Activated CD8-positive, alpha-beta memory T cell treated with anti-CD3 and anti-CD28 coated beads for 36 hours (primary cell): Measurements from ENCODE around the gene IRF4. TPM values are rescaled to one million over a fixed set of nuclear protein-coding genes. Genes with fewer than 3 reads are reported as not detected.

Source experiments
- CTCF ChIA-PET: fragments of 350-600 bp; sonication (Branson Sonifier 250); formaldehyde crosslinking; loops from one replicate; lab custom pipeline; 2021; ENCODE audit warnings: antibody characterized with exemption; lab: Charles Lee
- POLR2A ChIA-PET: fragments of 350-600 bp; sonication (Branson Sonifier 250); formaldehyde crosslinking; loops from one replicate; lab custom pipeline; 2021; ENCODE audit warnings: antibody characterized with exemption; lab: Charles Lee
- total RNA-seq, 2 experiments: library from RNA; stranded (reverse); gene quantifications; one replicate each; pipeline ENCODE4 v1.2.3, GENCODE V29; 2021

Gene IRF4
- total RNA-seq, 2 experiments from 2014 or later, result 659 to 662 TPM

DNA sequence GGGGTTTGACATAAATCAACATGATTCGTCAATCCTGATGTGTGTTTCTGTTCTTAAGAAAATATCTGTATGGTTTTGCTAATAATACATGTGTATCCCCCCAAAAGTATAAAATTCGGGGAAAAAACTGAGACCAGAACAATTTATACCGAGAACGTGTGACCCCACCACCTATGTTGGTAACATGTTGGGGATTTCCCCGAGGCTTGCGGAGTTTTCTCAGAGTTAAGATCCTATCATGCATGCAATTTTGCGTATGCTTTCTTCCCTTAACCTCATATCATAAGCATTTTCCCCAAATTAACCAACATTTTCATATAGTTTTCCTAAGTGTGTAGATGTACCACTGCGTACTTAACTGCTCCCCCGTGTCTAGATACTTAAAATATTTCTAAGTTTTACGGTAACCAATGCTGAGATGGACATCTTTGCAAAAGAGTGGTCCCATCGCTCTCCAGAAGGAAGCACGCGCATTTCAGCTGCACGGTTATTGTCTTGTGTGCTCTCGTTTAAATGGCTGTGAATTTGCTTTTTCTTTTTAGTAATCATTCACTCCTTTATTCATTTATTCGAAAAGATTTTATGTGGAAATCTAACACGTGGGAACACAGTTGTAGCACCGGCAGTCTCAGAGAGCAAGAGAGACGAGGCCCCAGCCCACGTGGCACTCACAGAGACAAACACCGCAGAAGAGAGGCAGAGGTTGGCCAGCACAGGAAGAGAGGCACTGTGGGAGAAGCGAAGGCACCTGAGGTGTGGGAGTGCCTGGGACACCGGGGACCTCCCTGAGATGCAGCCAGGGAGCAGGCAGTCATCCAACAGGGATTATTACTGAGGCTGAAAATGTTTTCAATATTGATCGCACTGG, 13.2 kb upstream of the IRF4 start:
- CTCF ChIA-PET, result no interaction called here

DNA sequence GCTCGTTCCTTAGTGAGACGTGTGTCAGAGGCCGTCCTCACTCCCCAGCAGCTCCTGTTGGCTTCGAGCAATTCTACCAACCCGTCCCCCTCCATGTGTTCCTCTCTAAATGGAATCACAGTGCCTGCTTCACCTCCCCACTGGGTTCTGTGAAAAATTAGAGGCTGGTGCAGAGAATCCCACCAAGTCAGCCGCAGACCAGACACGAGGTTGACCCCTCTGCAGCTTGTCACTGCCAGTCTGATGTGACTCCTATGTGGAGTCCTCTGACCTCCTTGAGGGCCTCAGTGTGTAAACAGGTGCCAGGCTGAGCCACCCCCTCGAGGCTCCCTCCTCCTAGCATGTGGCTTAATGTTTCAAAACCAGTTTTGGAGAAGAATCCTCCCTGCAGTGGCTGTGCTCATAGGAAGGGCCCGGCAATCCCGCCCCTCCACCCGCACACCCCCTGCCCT, 12.6 kb upstream of the IRF4 start:
- CTCF ChIA-PET, result no interaction called here
- POLR2A ChIA-PET, result no interaction called here

More for the DNA sequence above, 13.2 kb upstream of the IRF4 start:
- POLR2A ChIA-PET, result no interaction called here

DNA sequence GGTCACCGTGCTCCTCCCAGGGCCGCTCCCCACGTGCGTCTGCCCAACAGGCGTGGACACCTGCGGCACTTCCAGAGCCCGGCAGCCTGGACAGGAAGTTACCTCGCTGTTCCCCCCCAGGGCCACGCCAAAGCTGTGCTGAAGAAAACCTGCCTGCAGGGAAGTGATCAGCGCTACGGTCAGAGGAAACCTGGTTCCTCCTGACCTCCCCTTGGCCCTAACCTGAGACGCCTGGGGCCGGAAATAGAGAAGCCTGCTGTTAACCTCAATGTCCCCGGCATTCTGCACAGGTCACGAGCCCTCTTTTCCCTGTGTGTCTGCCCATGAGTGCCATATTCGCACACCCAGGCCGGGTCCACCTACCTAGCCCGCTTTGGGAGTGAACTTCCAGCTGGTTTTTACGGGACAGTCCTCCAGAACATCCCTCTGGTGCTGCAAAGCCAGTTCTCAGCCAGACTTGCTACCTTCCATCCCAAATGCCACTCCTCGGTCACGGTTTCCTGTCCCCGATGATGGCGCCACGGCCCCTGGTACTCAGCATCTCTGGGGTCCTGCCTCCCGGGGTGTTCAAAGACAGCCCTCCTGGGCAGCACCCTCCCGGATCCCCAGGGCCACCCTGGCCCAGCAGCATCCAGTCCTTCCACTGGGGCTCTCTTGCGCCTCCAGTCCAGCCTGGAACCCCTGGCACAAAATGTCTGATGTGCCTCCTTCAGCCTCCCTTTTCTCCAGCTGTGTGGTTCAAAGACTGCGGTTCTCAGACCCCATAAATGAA, 12.0 kb upstream of the IRF4 start:
- POLR2A ChIA-PET, result no interaction called here
- CTCF ChIA-PET, result no interaction called here

- ChIA-PET POLR2A (no interaction called here), CTCF (no interaction called here)
Measured at GRCh38 chr6:380234-381218, 11.0 kb upstream of the IRF4 start.

- ChIA-PET CTCF (no interaction called here), POLR2A (no interaction called here)
Measured at GRCh38 chr6:381742-382461, 9.7 kb upstream of the IRF4 start.

- ChIA-PET POLR2A (interaction anchor here (0.9 kb wide), 1 partner anchor 41 kb away, joined by 3 read pairs; no protein-coding TSS in a partner anchor), CTCF (no interaction called here)
Measured at GRCh38 chr6:382883-383810, 8.4 kb upstream of the IRF4 start.

DNA sequence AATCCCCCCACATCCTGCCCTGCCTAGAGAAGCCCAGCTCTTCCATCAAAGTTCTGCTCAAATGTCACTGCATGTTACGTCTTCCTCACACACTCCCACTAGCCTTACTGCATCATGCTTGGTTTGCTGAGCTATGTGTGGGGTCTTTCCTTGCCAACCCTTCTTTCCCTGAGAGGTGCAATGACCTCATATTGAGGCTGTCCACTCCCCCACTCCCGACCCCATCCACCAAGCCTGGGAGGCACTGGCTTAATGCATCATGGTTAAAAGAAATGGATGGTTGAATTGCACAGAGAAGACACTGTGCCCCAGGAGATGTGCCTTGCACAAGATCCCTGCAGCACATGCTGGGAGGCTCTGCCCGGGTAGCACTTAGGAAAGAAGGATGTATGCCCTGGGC, 7.7 kb upstream of the IRF4 start:
- ChIA-PET POLR2A (interaction anchor here (0.9 kb wide), 1 partner anchor 41 kb away, joined by 3 read pairs; no protein-coding TSS in a partner anchor), CTCF (no interaction called here)

GRCh38 chr6:384898-385297, 6.7 kb upstream of the IRF4 start:
- CTCF ChIA-PET, result interaction anchor here (0.9 kb wide), 1 partner anchor 197 kb away, joined by 3 read pairs; no protein-coding TSS in a partner anchor
- POLR2A ChIA-PET, result no interaction called here

DNA sequence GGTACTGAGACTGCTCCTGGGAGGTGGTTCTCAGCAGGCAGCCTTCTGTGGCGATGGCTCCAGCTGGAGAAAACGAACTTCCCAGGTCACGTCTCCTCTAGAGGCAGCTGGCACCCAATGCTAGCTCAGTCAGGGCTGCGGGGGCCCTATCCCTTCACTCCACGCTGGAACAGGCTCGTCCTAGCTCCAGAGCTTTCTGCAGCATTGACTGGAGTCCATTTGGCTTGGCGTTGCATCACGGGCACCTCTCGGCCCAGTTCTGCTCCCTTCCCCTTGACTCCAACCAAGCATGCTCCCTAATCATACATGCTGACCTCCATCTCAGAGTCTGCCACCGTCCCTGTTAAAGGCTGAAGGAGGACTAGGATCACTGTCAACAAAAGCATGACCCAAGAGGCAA, 5.9 kb upstream of the IRF4 start:
- ChIA-PET CTCF (interaction anchor here (0.9 kb wide), 1 partner anchor 198 kb away, joined by 3 read pairs; no protein-coding TSS in a partner anchor), POLR2A (no interaction called here)

DNA sequence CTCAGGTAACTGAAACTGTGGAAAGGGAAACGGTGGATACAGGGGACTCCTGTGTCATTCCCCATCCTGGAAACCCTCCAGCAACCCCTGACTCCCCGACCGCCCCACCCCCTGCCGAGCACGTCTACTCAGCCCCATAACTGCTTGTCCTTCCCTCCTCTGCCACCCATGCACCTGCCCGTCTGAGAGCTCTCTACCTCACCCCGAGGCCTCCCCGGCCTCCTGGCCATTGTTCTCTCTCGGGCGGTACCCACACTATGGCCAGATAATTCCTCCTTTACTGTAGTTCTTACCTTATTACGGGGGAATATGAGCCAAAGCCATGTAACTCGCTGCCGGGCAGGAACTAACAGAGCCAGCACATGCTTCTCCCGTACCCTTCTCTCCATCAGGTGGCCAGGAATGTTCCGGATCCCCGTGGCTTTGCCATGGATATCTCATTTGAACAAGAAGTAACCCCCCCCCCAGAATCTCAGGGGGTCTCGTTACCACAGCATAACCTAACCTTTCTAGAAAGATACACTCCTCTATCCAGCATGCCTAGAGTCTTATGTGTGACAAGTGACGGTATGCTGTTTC, 4.8 kb upstream of the IRF4 start:
- ChIA-PET CTCF (no interaction called here), POLR2A (no interaction called here)

DNA sequence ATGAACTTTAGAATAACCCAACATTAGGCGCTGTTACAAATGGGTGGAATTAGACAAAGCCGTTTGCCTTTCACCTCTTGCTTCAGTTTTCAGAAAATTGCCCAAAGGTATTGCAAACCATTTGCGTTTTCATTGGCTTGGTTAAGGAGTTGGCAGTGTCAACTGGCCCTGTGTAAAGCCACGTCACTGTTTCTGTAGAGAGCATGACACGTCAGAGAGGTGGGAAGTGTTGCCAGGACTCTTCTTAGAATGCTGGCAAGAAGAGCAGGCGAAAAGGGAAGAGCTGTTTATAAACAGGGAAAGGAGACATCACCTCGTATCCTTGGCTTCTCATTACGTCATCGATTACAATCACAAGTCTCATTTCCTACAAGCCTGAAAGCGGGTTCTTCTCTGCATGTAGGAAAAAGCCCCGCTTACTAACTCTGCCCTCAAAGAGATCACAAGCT, 4.2 kb upstream of the IRF4 start:
- ChIA-PET POLR2A (interaction anchor here (0.6 kb wide), 1 partner anchor 198 kb away, joined by 3 read pairs; no protein-coding TSS in a partner anchor), CTCF (interaction anchor here (1.2 kb wide), 1 partner anchor 32 kb away, joined by 3 read pairs; no protein-coding TSS in a partner anchor)

DNA sequence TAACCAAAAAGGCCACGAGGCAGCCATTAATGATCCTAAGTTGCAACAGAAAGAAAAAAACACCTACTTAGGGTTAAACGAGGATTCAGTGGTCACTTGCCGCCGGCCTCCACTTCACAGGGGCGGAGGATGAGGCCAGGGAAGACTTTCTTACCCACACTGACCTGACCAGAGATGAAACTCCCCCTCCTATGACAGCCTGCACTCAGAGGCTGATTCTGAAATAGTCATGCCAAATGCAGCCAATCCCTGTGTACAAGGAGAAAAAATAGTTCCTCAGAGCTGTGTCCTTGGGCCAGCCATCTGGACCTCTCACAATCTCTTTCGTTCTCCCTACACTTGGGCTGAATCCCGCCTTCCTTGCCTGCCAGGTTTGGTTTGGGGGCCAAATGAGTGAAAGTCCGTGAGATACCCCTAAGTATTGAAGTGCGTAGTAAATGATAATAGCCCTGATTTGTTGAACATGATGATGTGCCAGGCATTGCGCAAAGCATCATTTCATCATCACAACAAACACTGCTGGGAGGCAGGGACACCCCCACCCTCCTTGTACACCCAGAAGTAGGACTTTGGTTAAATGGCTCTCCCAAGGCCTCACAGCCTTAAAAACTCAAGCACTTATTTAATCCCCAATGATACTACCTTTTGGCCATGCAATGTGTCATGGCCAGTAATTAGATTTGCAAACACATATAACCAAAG, 3.2 kb upstream of the IRF4 start:
- POLR2A ChIA-PET, result no interaction called here
- CTCF ChIA-PET, result interaction anchor here (1.2 kb wide), 1 partner anchor 33 kb away, joined by 3 read pairs; no protein-coding TSS in a partner anchor

- CTCF ChIA-PET, result interaction anchor here (0.8 to 1.6 kb wide), 3 partner anchors 43 to 96 kb away, joined by 3 to 4 read pairs (median 4); no protein-coding TSS in a partner anchor
- POLR2A ChIA-PET, result interaction anchor here (0.6 to 7.1 kb wide), 6 partner anchors 13 to 200 kb away, joined by 3 to 58 read pairs (median 4); no protein-coding TSS in a partner anchor
Measured at GRCh38 chr6:389143-389542, 2.4 kb upstream of the IRF4 start.

- ChIA-PET CTCF (interaction anchor here (0.7 to 1.6 kb wide), 6 partner anchors 14 to 190 kb away, joined by 3 to 4 read pairs (median 4); no protein-coding TSS in a partner anchor), POLR2A (interaction anchor here (0.6 to 7.1 kb wide), 8 partner anchors 13 to 201 kb away, joined by 3 to 58 read pairs (median 6); no protein-coding TSS in a partner anchor)
Measured at GRCh38 chr6:389622-390021, 1.9 kb upstream of the IRF4 start.

GRCh38 chr6:390914-391558, 516 bp upstream of the IRF4 start:
- ChIA-PET POLR2A (interaction anchor here (0.6 to 7.1 kb wide), 22 partner anchors 11 to 202 kb away, joined by 3 to 58 read pairs (median 5); no protein-coding TSS in a partner anchor), CTCF (interaction anchor here (0.9 to 1.7 kb wide), 8 partner anchors 9 to 206 kb away, joined by 3 to 6 read pairs (median 4); no protein-coding TSS in a partner anchor)
